Upper lobe of right lung (tissue), 1 donor: ENCODE data around the gene CADM1. TPM values are rescaled to one million over a fixed set of nuclear protein-coding genes. Genes with fewer than 3 reads are reported as not detected.

ENCODE experiments used
- ATAC-seq: fragments of 200-7000 bp; cut with Tn5 transposase; one replicate; pipeline ENCODE4 v1.9.1; 2020; ENCODE audit warnings: mild to moderate bottlenecking, moderate library complexity
- DNase-seq: peaks from one replicate; pipeline ENCODE4 v3.0.0-alpha.2; 2020
- H3K27ac ChIP-seq: fragments of 200-600 bp; one replicate; pipeline ENCODE4 v1.8.0; 2022
- H3K27me3 ChIP-seq: fragments of 200-600 bp; one replicate; pipeline ENCODE4 v1.8.0; 2022; ENCODE audit warnings: mild to moderate bottlenecking
- H3K36me3 ChIP-seq: fragments of 200-600 bp; one replicate; pipeline ENCODE4 v1.8.0; 2022
- H3K4me1 ChIP-seq: fragments of 200-600 bp; one replicate; pipeline ENCODE4 v1.8.0; 2022
- H3K4me3 ChIP-seq: fragments of 200-600 bp; one replicate; pipeline ENCODE4 v1.8.0; 2022; ENCODE audit warnings: mild to moderate bottlenecking
- H3K9me3 ChIP-seq: fragments of 200-600 bp; one replicate; pipeline ENCODE4 v1.8.0; 2022
- CTCF ChIP-seq: fragments of 200-600 bp; IDR thresholded peaks from one replicate; pipeline ENCODE4 v1.8.0; 2022; ENCODE audit warnings: antibody characterized with exemption
- intact Hi-C: fragments of 100-400 bp; cut with DNase I; formaldehyde crosslinking; loops from one replicate; pipeline ENCODE4 v1.11.0; 2022
- total RNA-seq: library from RNA; stranded (reverse); fragmentation: NEBNext Ultra II Directional; extraction: Animal tissue kit (Norgen Biotek cat#: 25700); gene quantifications from one replicate; pipeline ENCODE4 v1.2.1, GENCODE V29; 2021
- donor health status: DM: no; HTN: yes; CAD: no; lungs with severe emphysema.

Gene CADM1
- total RNA-seq, 1 donor from 2014 or later, result 222 TPM

- H3K4me3 ChIP-seq, result no peak overlapping the region
- no peak for DNase-seq
- H3K27me3 ChIP-seq, result no peaks in the 10 kb centered on the region
- H3K36me3 ChIP-seq, result no peaks in the 10 kb centered on the region
- H3K27ac ChIP-seq, result no peak overlapping the region
- intact Hi-C loops, result no loop called here
- TF ChIP-seq CTCF, result no peak
- peaks cover 7% of the 10 kb centered on the region for H3K4me1 ChIP-seq
- H3K9me3 ChIP-seq, result no peaks in the 10 kb centered on the region
- no peak for ATAC-seq
Observed at GRCh38 chr11:115391160-115391559, 113.1 kb downstream of the CADM1 start.

DNA sequence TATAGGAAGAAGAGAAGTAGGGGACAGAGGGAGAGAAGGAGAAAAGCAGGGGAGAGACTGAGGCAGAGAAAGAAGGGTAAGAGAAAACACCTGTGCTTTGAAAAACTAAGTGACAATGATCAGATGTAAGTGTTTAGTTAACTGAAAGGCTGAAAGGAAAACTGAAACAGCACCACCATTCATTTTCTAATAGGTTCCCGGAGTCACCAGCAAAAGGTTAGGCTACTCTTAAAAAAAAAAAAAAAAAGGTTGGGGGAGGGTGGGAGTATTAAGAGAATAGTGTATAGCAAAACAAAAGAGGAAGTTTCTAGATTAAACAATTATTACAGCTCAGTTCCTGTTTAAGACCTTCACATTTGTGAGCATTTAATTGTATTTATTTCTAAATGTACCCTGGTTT, 113.8 kb downstream of the CADM1 start:
- H3K9me3 ChIP-seq, result no peaks in the 10 kb centered on the region
- peaks cover 7% of the 10 kb centered on the region for H3K4me1 ChIP-seq
- H3K27ac ChIP-seq, result no peak overlapping the region
- intact Hi-C loops, result no loop called here
- no peak overlapping the region for H3K4me3 ChIP-seq
- no peak for TF ChIP-seq CTCF
- ATAC-seq, result no peak
- DNase-seq, result no peak
- no peaks in the 10 kb centered on the region for H3K36me3 ChIP-seq
- H3K27me3 ChIP-seq, result no peaks in the 10 kb centered on the region

DNA sequence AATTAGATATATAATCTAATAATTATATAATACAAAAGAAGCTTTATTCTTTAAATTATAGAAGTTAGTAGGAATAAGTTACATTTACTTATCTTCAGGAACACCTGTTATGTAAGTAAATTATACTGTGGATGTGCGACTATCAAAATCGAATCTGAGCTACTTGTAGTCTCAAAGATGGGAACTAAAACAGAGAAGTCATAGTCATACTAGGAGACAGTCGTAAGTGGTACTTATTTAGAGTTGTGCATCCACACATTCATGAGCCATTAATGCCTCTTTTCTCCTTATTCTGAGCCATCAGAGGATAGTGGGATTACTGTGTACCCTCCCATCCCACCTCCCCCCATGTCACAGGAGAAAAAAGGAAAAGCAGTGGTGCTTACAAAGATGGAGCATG, 114.4 kb downstream of the CADM1 start:
- no peak overlapping the region for H3K27ac ChIP-seq
- no peak for TF ChIP-seq CTCF
- no peak for DNase-seq
- no peak overlapping the region for H3K4me3 ChIP-seq
- no peak for ATAC-seq
- H3K9me3 ChIP-seq, result no peaks in the 10 kb centered on the region
- no peaks in the 10 kb centered on the region for H3K27me3 ChIP-seq
- intact Hi-C loops, result no loop called here
- H3K36me3 ChIP-seq, result no peaks in the 10 kb centered on the region
- H3K4me1 ChIP-seq, result peaks cover 7% of the 10 kb centered on the region

GRCh38 chr11:115385226-115385625, 119.0 kb downstream of the CADM1 start:
- Histone ChIP-seq H3K4me3 (no peak overlapping the region), H3K36me3 (no peaks in the 10 kb centered on the region), H3K27me3 (no peaks in the 10 kb centered on the region), H3K4me1 (peaks cover 4% of the 10 kb centered on the region), H3K9me3 (no peaks in the 10 kb centered on the region), H3K27ac (no peak overlapping the region)
- DNase-seq (no peak), ATAC-seq (no peak)
- TF ChIP-seq CTCF, result no peak
- intact Hi-C loops, result no loop called here

GRCh38 chr11:115384236-115384635, 120.0 kb downstream of the CADM1 start:
- Histone ChIP-seq H3K27me3 (no peaks in the 10 kb centered on the region), H3K4me1 (no peaks in the 10 kb centered on the region), H3K9me3 (no peaks in the 10 kb centered on the region), H3K27ac (no peak overlapping the region), H3K4me3 (no peak overlapping the region), H3K36me3 (no peaks in the 10 kb centered on the region)
- intact Hi-C loops, result no loop called here
- no peak for ATAC-seq
- DNase-seq, result no peak
- TF ChIP-seq CTCF, result no peak

DNA sequence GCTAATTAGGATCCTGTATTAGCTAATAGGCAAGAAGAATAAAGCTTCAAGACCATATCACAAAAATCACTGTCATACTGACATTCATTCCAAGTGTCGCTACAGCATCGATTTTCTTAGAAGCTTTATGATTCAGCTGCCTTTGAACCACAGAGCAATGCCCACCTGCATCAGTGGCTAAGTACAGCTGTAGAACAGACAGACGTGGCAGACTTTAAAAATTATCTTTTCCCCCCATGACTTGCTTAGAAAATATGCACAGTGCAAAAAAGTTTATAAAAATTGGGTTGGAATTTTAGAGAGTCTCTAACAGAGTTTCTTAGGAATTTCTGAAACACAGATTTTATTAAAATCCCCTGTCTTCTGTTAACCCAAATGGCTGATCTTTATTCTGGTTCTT, 120.8 kb downstream of the CADM1 start:
- Histone ChIP-seq H3K27me3 (no peaks in the 10 kb centered on the region), H3K4me1 (no peaks in the 10 kb centered on the region), H3K27ac (no peak overlapping the region), H3K36me3 (no peaks in the 10 kb centered on the region), H3K9me3 (no peaks in the 10 kb centered on the region), H3K4me3 (no peak overlapping the region)
- no peak for TF ChIP-seq CTCF
- no peak for DNase-seq
- intact Hi-C loops, result no loop called here
- no peak for ATAC-seq
